Activated CD4-positive, alpha-beta memory T cell treated with anti-CD3 and anti-CD28 coated beads for 36 hours (primary cell): ENCODE measurements around the gene TDRD5. TPM values are rescaled to one million over a fixed set of nuclear protein-coding genes. Genes with fewer than 3 reads are reported as not detected.

Source experiments
- CTCF ChIA-PET: fragments of 350-600 bp; sonication (Branson Sonifier 250); formaldehyde crosslinking; loops from one replicate; lab custom pipeline; 2021; ENCODE audit warnings: antibody characterized with exemption, inconsistent platforms; lab: Charles Lee
- POLR2A ChIA-PET: fragments of 350-600 bp; sonication (Branson Sonifier 250); formaldehyde crosslinking; loops from one replicate; lab custom pipeline; 2021; ENCODE audit warnings: antibody characterized with exemption; lab: Charles Lee
- DNase-seq: peaks from one replicate; pipeline ENCODE4 v3.0.0-alpha.2; 2020
- H3K27ac Mint-ChIP-seq: one replicate; pipeline ENCODE4 v1.8.0; 2021; ENCODE audit warnings: mixed read lengths
- H3K27me3 Mint-ChIP-seq: one replicate; pipeline ENCODE4 v1.8.0; 2021; ENCODE audit warnings: mixed read lengths
- H3K36me3 Mint-ChIP-seq: one replicate; pipeline ENCODE4 v1.8.0; 2021; ENCODE audit warnings: mixed read lengths
- H3K4me1 Mint-ChIP-seq: one replicate; pipeline ENCODE4 v1.8.0; 2021; ENCODE audit warnings: low read depth, mixed read lengths
- H3K4me3 Mint-ChIP-seq: one replicate; pipeline ENCODE4 v1.8.0; 2021; ENCODE audit warnings: mild to moderate bottlenecking, mixed read lengths
- H3K9me3 Mint-ChIP-seq: one replicate; pipeline ENCODE4 v1.8.0; 2021; ENCODE audit warnings: mixed read lengths
- intact Hi-C: fragments of 100-400 bp; cut with micrococcal nuclease; formaldehyde crosslinking; loops from one replicate; pipeline ENCODE4 v1.15.1; 2023
- total RNA-seq, 2 experiments: library from RNA; stranded (reverse); gene quantifications; one replicate each; pipeline ENCODE4 v1.2.3, GENCODE V29; 2021

TDRD5 gene
- total RNA-seq, 2 experiments from 2014 or later: not detected

DNA sequence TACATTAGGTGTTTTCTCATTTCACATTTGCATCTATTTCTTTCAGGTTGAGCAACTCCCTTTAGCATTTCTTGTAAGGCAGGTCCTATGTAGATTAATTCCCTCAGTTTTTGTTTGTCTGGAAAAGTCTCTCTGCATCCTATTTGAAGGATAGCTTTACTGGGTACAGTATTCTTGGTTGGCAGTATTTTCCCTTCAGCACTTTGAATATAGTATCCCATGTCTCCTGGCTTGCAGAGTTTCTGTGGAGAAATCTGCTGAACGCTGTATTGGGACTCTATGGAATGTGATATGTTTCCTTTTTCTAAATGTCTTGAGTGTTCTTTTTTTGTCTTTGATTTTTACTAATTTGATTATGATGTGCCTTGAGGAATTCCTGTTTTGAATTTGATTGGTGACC is 122.5 kb downstream of the TDRD5 start:
- H3K4me1 Mint-ChIP-seq: peaks cover 14% of the 10 kb centered on the region
- peaks cover 55% of the 10 kb centered on the region for H3K9me3 Mint-ChIP-seq
- CTCF ChIA-PET: interaction anchor here (1.2 to 1.7 kb wide), 2 partner anchors 95 to 101 kb away, joined by 4 to 8 read pairs; no protein-coding TSS in a partner anchor

GRCh38 chr1:179714623-179715022 is 123.0 kb downstream of the TDRD5 start:
- no peak overlapping the region for H3K4me3 Mint-ChIP-seq
- peaks cover 60% of the 10 kb centered on the region for H3K9me3 Mint-ChIP-seq
- peaks cover 14% of the 10 kb centered on the region for H3K36me3 Mint-ChIP-seq
- no peak for DNase-seq
- H3K27me3 Mint-ChIP-seq: peaks cover 8% of the 10 kb centered on the region
- intact Hi-C loops: no loop called here
- no peak overlapping the region for H3K27ac Mint-ChIP-seq
- POLR2A ChIA-PET: no interaction called here
- peaks cover 10% of the 10 kb centered on the region for H3K4me1 Mint-ChIP-seq
- CTCF ChIA-PET: interaction anchor here (0.5 to 1.7 kb wide), 3 partner anchors 95 to 1270 kb away, joined by 3 to 8 read pairs (median 4); no protein-coding TSS in a partner anchor

More for the DNA sequence above, 122.5 kb downstream of the TDRD5 start:
- intact Hi-C loops: no loop called here
- H3K4me3 Mint-ChIP-seq: no peak overlapping the region
- POLR2A ChIA-PET: no interaction called here
- peaks cover 7% of the 10 kb centered on the region for H3K27me3 Mint-ChIP-seq
- peaks cover 14% of the 10 kb centered on the region for H3K36me3 Mint-ChIP-seq
- no peak overlapping the region for H3K27ac Mint-ChIP-seq
- no peak for DNase-seq

GRCh38 chr1:179719272-179719671 is 127.6 kb downstream of the TDRD5 start:
- Mint-ChIP-seq H3K9me3 (peaks cover 63% of the 10 kb centered on the region), H3K4me1 (no peaks in the 10 kb centered on the region), H3K27ac (no peak overlapping the region), H3K4me3 (no peak overlapping the region), H3K36me3 (peaks cover 11% of the 10 kb centered on the region), H3K27me3 (peaks cover 5% of the 10 kb centered on the region)
- POLR2A ChIA-PET: no interaction called here
- intact Hi-C loops: no loop called here
- CTCF ChIA-PET: interaction anchor here (0.8 to 2.1 kb wide), 3 partner anchors 13 to 96 kb away, joined by 3 to 8 read pairs (median 3); no protein-coding TSS in a partner anchor
- no peak for DNase-seq

DNA sequence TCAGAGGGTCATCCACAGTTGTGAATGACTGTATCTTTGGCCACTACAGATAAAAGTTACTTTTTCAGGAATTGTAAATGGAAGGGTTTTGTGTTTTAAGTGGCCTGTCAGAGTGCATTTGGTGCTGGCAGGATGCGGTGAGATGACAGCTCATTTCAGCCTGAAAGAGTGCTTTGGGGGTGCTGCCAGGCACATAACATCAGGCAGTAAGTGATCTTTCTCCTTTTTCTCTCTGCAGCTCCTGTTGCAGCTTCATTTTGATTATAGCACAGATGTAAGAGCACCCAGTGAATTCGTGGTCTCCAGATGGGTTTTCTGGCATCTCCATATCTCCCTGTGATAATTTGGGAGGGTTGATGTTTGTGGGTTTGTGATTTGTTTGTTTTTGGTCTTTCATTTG is 136.6 kb downstream of the TDRD5 start:
- POLR2A ChIA-PET: no interaction called here
- no peaks in the 10 kb centered on the region for H3K36me3 Mint-ChIP-seq
- no peak overlapping the region for H3K4me3 Mint-ChIP-seq
- CTCF ChIA-PET: interaction anchor here (2.0 to 5.0 kb wide), 3 partner anchors 22 to 86 kb away, joined by 7 to 26 read pairs (median 13); no protein-coding TSS in a partner anchor
- H3K27me3 Mint-ChIP-seq: peaks cover 4% of the 10 kb centered on the region
- H3K4me1 Mint-ChIP-seq: no peaks in the 10 kb centered on the region
- H3K9me3 Mint-ChIP-seq: no peaks in the 10 kb centered on the region
- intact Hi-C loops: no loop called here
- no peak for DNase-seq
- H3K27ac Mint-ChIP-seq: no peak overlapping the region

GRCh38 chr1:179729881-179730280 is 138.2 kb downstream of the TDRD5 start:
- intact Hi-C loops: no loop called here
- H3K9me3 Mint-ChIP-seq: no peaks in the 10 kb centered on the region
- H3K4me1 Mint-ChIP-seq: no peaks in the 10 kb centered on the region
- no peak for DNase-seq
- no peaks in the 10 kb centered on the region for H3K36me3 Mint-ChIP-seq
- no peak overlapping the region for H3K27ac Mint-ChIP-seq
- POLR2A ChIA-PET: no interaction called here
- H3K4me3 Mint-ChIP-seq: no peak overlapping the region
- CTCF ChIA-PET: interaction anchor here (0.9 to 5.0 kb wide), 4 partner anchors 24 to 84 kb away, joined by 6 to 26 read pairs (median 8); no protein-coding TSS in a partner anchor
- peaks cover 7% of the 10 kb centered on the region for H3K27me3 Mint-ChIP-seq

GRCh38 chr1:179731643-179732042 is 140.0 kb downstream of the TDRD5 start:
- H3K36me3 Mint-ChIP-seq: no peaks in the 10 kb centered on the region
- no peaks in the 10 kb centered on the region for H3K4me1 Mint-ChIP-seq
- no peak overlapping the region for H3K4me3 Mint-ChIP-seq
- H3K27ac Mint-ChIP-seq: no peak overlapping the region
- ChIA-PET POLR2A (interaction anchor here (0.6 kb wide), 1 partner anchor 562 kb away, joined by 4 read pairs; no protein-coding TSS in a partner anchor), CTCF (interaction anchor here (5.0 kb wide), 1 partner anchor 83 kb away, joined by 26 read pairs; no protein-coding TSS in a partner anchor)
- intact Hi-C loops: no loop called here
- H3K9me3 Mint-ChIP-seq: no peaks in the 10 kb centered on the region
- no peak for DNase-seq
- peaks cover 11% of the 10 kb centered on the region for H3K27me3 Mint-ChIP-seq

Other genes with a start within 250 kb of the TDRD5 start
- gene AXDND1, start 225.9 kb upstream of the TDRD5 start, total RNA-seq: under 1 TPM; 0.48 to 0.51 TPM
- gene NPHS2, start 15.9 kb upstream of the TDRD5 start, total RNA-seq: not detected
- gene FAM163A, start 151.5 kb downstream of the TDRD5 start, total RNA-seq: not detected